Brain microvascular endothelial cell (primary cell): ENCODE measurements around the gene SFT2D3.

Source experiments
- DNase-seq: peaks from one replicate; pipeline ENCODE4 v3.0.0-alpha.2; 2020
- H3K27ac ChIP-seq: fragments of 250-450 bp; sonication (Bioruptor Pico); 2 replicates; pipeline ENCODE4 v1.5.1; 2020; ENCODE audit warnings: mild to moderate bottlenecking, moderate library complexity
- H3K27me3 ChIP-seq: fragments of 250-450 bp; sonication (Bioruptor Pico); replicated peaks from 2 replicates; pipeline ENCODE4 v1.5.1; 2020; ENCODE audit warnings: mild to moderate bottlenecking
- H3K36me3 ChIP-seq: fragments of 250-450 bp; sonication (Bioruptor Pico); replicated peaks from 2 replicates; pipeline ENCODE4 v1.5.1; 2020; ENCODE audit warnings: mild to moderate bottlenecking
- H3K4me3 ChIP-seq: 2 replicates; pipeline ENCODE4 v1.5.1; 2011; ENCODE audit warnings: low read depth, mild to moderate bottlenecking, control low read depth, low read length, moderate library complexity
- in situ Hi-C: cut with HindIII; loops from 2 replicates; pipeline ENCODE4 v1.10.0; 2017; ENCODE audit warnings: low sequenced_read_pairs, low pct_ligation_motif_present
- TF ChIP-seq, protein P1 (sequence below): IDR thresholded peaks from 2 replicates; pipeline ENCODE4 v1.5.1; 2011; ENCODE audit warnings: low read depth, mild to moderate bottlenecking, moderate library complexity, low read length, control low read depth, inconsistent platforms; ENCODE audit errors: missing control alignments

SFT2D3 gene

DNA sequence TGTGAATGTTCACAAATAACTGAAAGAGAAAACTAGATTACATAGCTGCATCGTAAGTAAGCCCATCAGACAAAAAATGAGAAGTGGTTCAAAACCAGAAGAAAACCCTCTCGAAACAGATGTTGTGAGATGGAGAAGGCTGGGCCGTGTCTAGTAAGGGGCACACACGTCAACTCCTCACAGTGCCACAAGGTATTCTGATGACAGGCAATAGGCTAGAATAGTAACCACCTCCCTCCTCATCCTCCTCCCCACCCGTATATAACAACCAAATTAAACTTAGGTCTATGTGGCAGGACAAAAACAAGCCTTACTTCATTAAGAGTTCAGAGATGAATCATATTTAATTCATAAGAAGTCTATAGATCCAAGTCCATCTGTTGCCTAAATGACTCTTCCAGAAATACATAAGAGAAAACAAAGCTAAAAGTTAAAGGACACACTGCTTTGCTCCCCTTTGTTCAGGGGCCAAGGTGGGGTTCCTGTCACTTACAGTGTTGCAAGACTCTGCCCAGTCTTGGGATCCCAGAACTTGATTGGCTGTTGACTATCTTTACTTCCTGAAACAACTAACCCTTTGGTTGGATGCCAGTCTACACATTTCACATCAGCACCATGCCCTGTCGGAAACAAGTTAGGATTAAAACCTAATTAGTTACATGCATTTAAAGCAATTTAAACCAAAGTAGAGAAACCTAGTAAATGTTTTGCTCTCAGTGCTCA, 25.0 kb downstream of the SFT2D3 start:
- no peak overlapping the region for H3K4me3 ChIP-seq
- H3K27ac ChIP-seq = no peak overlapping the region
- peaks cover 9% of the 10 kb centered on the region for H3K36me3 ChIP-seq
- H3K27me3 ChIP-seq = no peaks in the 10 kb centered on the region
- in situ Hi-C loops = no loop called here
- TF ChIP-seq, protein P1, sequence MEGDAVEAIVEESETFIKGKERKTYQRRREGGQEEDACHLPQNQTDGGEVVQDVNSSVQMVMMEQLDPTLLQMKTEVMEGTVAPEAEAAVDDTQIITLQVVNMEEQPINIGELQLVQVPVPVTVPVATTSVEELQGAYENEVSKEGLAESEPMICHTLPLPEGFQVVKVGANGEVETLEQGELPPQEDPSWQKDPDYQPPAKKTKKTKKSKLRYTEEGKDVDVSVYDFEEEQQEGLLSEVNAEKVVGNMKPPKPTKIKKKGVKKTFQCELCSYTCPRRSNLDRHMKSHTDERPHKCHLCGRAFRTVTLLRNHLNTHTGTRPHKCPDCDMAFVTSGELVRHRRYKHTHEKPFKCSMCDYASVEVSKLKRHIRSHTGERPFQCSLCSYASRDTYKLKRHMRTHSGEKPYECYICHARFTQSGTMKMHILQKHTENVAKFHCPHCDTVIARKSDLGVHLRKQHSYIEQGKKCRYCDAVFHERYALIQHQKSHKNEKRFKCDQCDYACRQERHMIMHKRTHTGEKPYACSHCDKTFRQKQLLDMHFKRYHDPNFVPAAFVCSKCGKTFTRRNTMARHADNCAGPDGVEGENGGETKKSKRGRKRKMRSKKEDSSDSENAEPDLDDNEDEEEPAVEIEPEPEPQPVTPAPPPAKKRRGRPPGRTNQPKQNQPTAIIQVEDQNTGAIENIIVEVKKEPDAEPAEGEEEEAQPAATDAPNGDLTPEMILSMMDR = no peak
- DNase-seq = no peak

DNA sequence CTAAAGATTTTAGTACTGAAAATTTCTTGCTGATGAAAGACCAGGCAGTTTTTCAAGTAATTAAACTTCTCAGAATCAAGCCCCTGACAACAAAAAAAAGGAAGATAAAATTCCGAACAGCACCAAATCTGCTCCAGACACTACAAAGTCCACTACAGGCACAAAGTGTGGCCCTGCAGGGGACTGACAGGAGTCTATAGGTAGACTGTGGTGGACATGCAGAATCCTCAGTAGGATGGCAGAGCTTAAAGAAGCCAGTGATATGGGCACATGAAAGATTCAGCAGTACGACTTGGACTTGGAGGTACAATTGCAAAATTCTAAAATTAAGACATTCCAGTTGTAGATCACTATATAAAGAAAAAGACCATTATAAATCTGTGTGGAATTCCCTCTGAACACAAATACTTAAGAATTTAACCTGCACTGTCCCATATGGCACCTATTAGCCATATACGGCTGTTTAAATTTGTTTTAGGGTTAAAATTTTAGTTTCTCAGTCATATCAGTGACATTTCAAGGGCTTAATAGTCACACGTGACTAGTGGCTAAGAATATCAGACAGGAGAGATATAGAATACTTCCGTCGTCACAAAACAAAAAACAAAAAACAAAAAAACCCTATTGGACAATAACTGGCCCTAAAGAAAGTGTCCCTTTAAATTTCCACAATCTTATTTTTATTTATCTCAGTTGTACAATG, 32.0 kb downstream of the SFT2D3 start:
- Histone ChIP-seq H3K4me3 (no peak overlapping the region), H3K27me3 (no peaks in the 10 kb centered on the region), H3K27ac (no peak overlapping the region), H3K36me3 (no peaks in the 10 kb centered on the region)
- no peak for DNase-seq
- TF ChIP-seq, protein P1 = no peak
- in situ Hi-C loops = no loop called here

DNA sequence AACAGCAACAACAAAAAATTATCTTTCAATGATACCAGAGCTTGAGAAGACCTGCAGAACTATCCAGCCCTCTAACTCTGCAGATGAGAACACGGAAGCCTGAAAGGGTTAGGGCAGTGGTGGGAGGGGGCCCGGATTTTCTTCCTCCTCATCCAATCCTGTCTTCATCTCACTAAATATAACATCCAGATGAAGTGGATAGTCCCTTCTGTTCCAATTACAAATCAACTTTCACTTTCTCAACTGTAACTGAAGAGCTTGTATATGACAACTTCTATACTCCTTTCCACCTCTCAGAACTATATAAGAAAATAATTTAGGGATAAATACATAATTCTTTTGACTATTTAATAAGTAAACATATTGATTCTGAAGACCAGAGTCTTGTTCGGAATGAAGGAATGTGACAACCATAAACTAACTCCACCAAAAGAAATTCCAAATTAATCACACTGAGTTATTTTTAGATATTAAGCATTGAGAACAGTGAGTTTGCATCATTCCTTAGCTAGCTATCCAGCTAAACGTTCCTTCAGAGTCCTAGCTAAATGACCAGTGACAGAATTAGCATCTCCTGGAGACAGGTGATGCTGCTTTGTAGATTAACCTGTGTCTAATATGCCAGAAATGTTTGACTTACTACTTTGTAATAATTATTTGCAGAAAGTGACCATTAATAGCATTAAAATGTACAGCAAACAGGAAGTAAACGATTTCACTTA, 32.7 kb downstream of the SFT2D3 start:
- in situ Hi-C loops = no loop called here
- H3K36me3 ChIP-seq = no peaks in the 10 kb centered on the region
- peak overlapping the region; percentile 24 for H3K27ac ChIP-seq
- TF ChIP-seq, protein P1 = no peak
- no peak for DNase-seq
- H3K4me3 ChIP-seq = no peak overlapping the region
- no peaks in the 10 kb centered on the region for H3K27me3 ChIP-seq

DNA sequence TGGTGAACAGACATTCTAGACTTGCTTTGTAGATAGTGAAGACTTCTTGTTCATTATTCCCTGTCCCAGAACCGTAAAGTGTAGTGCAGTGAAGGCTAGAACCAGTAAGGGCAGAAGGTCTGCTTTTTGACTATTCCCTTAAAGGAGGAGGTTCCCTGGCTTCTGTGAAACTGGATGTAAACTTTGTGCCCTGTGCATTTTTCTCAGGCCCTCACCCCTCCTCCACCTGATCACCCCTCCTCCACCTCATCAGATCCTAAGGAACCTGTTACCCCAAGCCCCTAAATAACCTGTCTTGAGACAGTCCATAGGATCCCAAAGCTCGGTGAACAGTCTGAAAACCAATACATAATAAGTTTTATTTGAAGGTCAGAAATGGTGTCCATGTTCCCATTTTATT, 33.7 kb downstream of the SFT2D3 start:
- in situ Hi-C loops = no loop called here
- Histone ChIP-seq H3K36me3 (no peaks in the 10 kb centered on the region), H3K4me3 (no peak overlapping the region), H3K27me3 (no peaks in the 10 kb centered on the region), H3K27ac (no peak overlapping the region)
- TF ChIP-seq, protein P1 = no peak
- DNase-seq = no peak

DNA sequence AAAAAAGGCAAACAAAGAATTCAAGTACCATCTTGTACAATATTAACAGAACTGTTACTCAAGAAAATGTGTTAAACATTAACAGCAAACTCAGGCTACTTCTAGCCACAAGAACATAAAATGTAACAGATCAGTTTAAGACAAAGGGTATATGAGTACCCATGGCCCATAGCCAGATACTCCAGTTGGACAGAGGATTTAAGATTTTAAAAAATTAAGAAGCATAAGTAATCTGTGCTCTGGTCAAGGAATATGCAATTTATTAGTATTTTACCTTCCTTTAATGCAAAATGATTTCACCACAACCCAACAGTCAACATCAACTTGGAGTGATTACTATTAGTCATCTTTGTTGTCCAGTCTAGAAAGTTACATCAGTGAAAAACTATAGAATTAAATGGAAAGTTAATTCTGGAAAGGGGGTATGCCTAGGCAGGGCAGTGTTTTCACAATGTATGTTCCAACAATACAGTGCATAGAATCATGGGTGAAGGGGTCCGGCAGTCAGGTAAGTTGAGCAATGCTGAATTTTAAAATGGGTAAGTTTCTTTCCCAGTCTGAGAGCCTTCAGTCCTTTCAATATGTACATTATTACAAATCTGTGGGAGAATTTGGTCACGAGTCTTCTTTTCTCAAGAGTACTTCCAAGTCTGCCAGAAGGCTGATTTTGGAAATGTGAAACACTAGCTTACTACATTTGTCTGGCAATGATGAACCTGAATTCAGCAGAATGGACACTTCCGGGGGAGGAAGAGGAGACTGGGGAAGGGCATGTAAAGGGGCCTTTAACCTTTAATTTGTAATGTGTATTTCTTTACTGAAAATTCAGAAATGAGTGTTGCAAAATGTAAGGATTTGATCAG, 34.5 kb downstream of the SFT2D3 start:
- no peak for DNase-seq
- no peak overlapping the region for H3K4me3 ChIP-seq
- H3K36me3 ChIP-seq = no peaks in the 10 kb centered on the region
- TF ChIP-seq, protein P1 = no peak
- no peaks in the 10 kb centered on the region for H3K27me3 ChIP-seq
- H3K27ac ChIP-seq = no peak overlapping the region
- in situ Hi-C loops = no loop called here
